ENCODE data around the gene SPC25. TPM values are rescaled to one million over a fixed set of nuclear protein-coding genes. Genes with fewer than 3 reads are reported as not detected.

Gene SPC25
- total and polyA plus RNA-seq, 9 of the 15 experiments (the other 6 are each of a cell fraction or from before 2014, with no cell fraction given): 44.8 to 100 (median 75.0) TPM

GRCh38 chr2:168890006-168890782 lies at the start of gene SPC25 (continued):
- TF ChIP-seq MGA (IDR thresholded peaks at IDR 0.05) (no peak; the same call in 1 of the 2 replicates), SREBF2 (CRISPR knock-in tag; IDR thresholded peaks at IDR 0.05) (no peak), MTA2 (IDR thresholded peaks at IDR 0.05; ENCODE audit: low read depth) (no peak), DLX4 (CRISPR knock-in tag; IDR thresholded peaks at IDR 0.05) (no peak), HLTF (IDR thresholded peaks at IDR 0.05) (peak; percentile 88), MITF (IDR thresholded peaks at IDR 0.05) (no peak), STAT5A (IDR thresholded peaks at IDR 0.05; ENCODE audit: borderline replicate concordance, low read length) (no peak), ARID2 (IDR thresholded peaks at IDR 0.05) (no peak), ZNF311 (CRISPR knock-in tag; IDR thresholded peaks at IDR 0.05) (no peak), ZNF41 (CRISPR knock-in tag; conservative IDR thresholded peaks at IDR 0.05) (no peak), ZFP36 (IDR thresholded peaks at IDR 0.05; ENCODE audit: low read depth, low read length, partially characterized antibody) (no peak)

Data from K562 (cell line).